Kidney glomerular epithelial cell (primary cell): ENCODE data around the gene ABCC9.

Experiments
- DNase-seq: peaks from one replicate; lab custom pipeline; 2025; lab: John Stamatoyannopoulos, UW

The ABCC9 gene

GRCh38 chr12:21940549-21941505 is at the start of gene ABCC9:
Gene ABCC9 (minus strand): TSS chr12:21941426. CDS start chr12:21936674, 4,752 bp downstream.
- no peak for DNase-seq

- DNase-seq = peak; percentile 17
Measured at GRCh38 chr12:21989819-21990412, 48.7 kb upstream of the ABCC9 start.

GRCh38 chr12:21988619-21989018 is 47.4 kb upstream of the ABCC9 start:
- DNase-seq = no peak

GRCh38 chr12:21987755-21988154 is 46.5 kb upstream of the ABCC9 start:
- no peak for DNase-seq

GRCh38 chr12:21985155-21985554 is 43.9 kb upstream of the ABCC9 start:
- no peak for DNase-seq

GRCh38 chr12:21984375-21984774 is 43.1 kb upstream of the ABCC9 start:
- DNase-seq = no peak

GRCh38 chr12:21983095-21983494 is 41.9 kb upstream of the ABCC9 start:
- DNase-seq = no peak

GRCh38 chr12:21980544-21980943 is 39.3 kb upstream of the ABCC9 start:
- no peak for DNase-seq

- DNase-seq = no peak
Measured at GRCh38 chr12:21975293-21975692, 34.1 kb upstream of the ABCC9 start.

GRCh38 chr12:21973221-21973620 is 32.0 kb upstream of the ABCC9 start:
- no peak for DNase-seq

- DNase-seq = no peak
Measured at GRCh38 chr12:21972055-21972454, 30.8 kb upstream of the ABCC9 start.

GRCh38 chr12:21971344-21971743 is 30.1 kb upstream of the ABCC9 start:
- no peak for DNase-seq

- no peak for DNase-seq
Measured at GRCh38 chr12:21962821-21963220, 21.6 kb upstream of the ABCC9 start.

- DNase-seq = no peak
Measured at GRCh38 chr12:21962236-21962635, 21.0 kb upstream of the ABCC9 start.

- DNase-seq = no peak
Measured at GRCh38 chr12:21950649-21951048, 9.4 kb upstream of the ABCC9 start.

- no peak for DNase-seq
Measured at GRCh38 chr12:21949036-21949435, 7.8 kb upstream of the ABCC9 start.

GRCh38 chr12:21946983-21947382 is 5.8 kb upstream of the ABCC9 start:
- DNase-seq = no peak

GRCh38 chr12:21945002-21945401 is 3.8 kb upstream of the ABCC9 start:
- DNase-seq = no peak

GRCh38 chr12:21942377-21942703 is 1.1 kb upstream of the ABCC9 start:
- no peak for DNase-seq

- DNase-seq = peak; percentile 32
Measured at GRCh38 chr12:21941506-21942376, 515 bp upstream of the ABCC9 start.

GRCh38 chr12:21939435-21939834 is 1.8 kb downstream of the ABCC9 start:
- DNase-seq = no peak

- no peak for DNase-seq
Measured at GRCh38 chr12:21938879-21939278, 2.3 kb downstream of the ABCC9 start.

GRCh38 chr12:21934173-21934572 is 7.1 kb downstream of the ABCC9 start:
- DNase-seq = no peak
